HEK293T (cell line): ENCODE data around the gene SMIM33.

ENCODE experiments used
- ARNT ChIP-seq: fragments of 450-650 bp; IDR thresholded peaks from 2 replicates; pipeline ENCODE4 v1.6.1; 2017; ENCODE audit warnings: mild to moderate bottlenecking
- BHLHE40 ChIP-seq: fragments of 450-650 bp; IDR thresholded peaks from 2 replicates; pipeline ENCODE4 v1.6.1; 2016; ENCODE audit warnings: mild to moderate bottlenecking, moderate library complexity, borderline replicate concordance
- FOXA1 ChIP-seq: fragments of 450-650 bp; IDR thresholded peaks from 2 replicates; pipeline ENCODE4 v1.6.1; 2016; ENCODE audit warnings: mild to moderate bottlenecking
- FOXK2 ChIP-seq: fragments of 450-650 bp; IDR thresholded peaks from 2 replicates; pipeline ENCODE4 v1.6.1; 2016; ENCODE audit warnings: mild to moderate bottlenecking
- HDGF ChIP-seq: fragments of 450-650 bp; IDR thresholded peaks from 2 replicates; pipeline ENCODE4 v1.6.1; 2017; ENCODE audit warnings: antibody characterized with exemption, borderline replicate concordance
- SP1 ChIP-seq: fragments of 450-650 bp; IDR thresholded peaks from 2 replicates; pipeline ENCODE4 v1.6.1; 2017
- ZNF384 ChIP-seq: fragments of 450-650 bp; IDR thresholded peaks from 2 replicates; pipeline ENCODE4 v1.6.1; 2016

DNA sequence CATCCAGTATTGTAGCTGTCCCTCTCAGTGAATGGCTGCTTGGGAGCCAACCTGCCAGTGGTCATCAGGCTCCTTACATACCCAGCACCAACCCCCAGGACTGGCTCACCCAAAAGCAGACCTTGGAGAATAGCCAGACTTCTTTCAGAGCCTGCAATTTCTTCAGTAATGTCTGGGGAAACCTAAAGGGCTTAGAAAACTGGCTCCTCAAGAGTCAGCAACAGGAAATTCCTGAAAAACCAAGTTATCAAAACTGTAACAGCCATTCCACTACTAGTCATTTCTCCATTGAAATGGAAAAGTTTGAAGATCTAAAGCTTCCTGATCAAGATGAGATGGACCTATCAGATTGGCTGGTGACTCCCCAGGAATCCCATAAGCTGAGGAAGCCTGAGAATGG lies 24.0 kb downstream of the SMIM33 start:
- TF ChIP-seq BHLHE40 (no peak), FOXK2 (no peak), ZNF384 (no peak), SP1 (no peak), FOXA1 (no peak), HDGF (no peak), ARNT (no peak)
